A549 treated with CpdA at 1 μM for 4 hours (cell line): ENCODE data around the gene YY1. TPM values are rescaled to one million over a fixed set of nuclear protein-coding genes. Genes with fewer than 3 reads are reported as not detected.

Experiments used
- total RNA-seq: library from RNA; stranded (reverse); fragments of 200-300 nt; extraction: Qiagen RNA extraction; gene quantifications from 5 replicates; pipeline ENCODE4 v1.2.3, GENCODE V29; 2022; ENCODE audit warnings: low read depth

The YY1 gene
- 65.2 to 83.3 TPM (median 77.3 TPM) in 5 replicates for total RNA-seq

GRCh38 chr14:100238419-100239210 lies at the start of gene YY1:
Gene YY1, plus strand, starts transcription at chr14:100239144. Its CDS starts 101 bp downstream, at chr14:100239245.

GRCh38 chr14:100306101-100306997 lies 67.4 kb downstream of the YY1 start, which contains the start of gene SLC25A29:
Gene SLC25A29, minus strand, starts transcription at chr14:100306444. Its CDS starts 212 bp downstream, at chr14:100306232.

GRCh38 chr14:100323121-100323941 lies 84.4 kb downstream of the YY1 start, which contains the start of gene SLC25A47:
Gene SLC25A47, plus strand, starts transcription at chr14:100323339. Its CDS starts 76 bp downstream, at chr14:100323415.

Other genes starting within 250 kb of the YY1 start
- 18.7 to 29.0 TPM (median 20.6 TPM) in 5 replicates for gene EVL, start 173.7 kb upstream of the YY1 start, total RNA-seq
- 1.2 to 2.7 TPM (median 1.4 TPM) in 5 replicates for gene DEGS2, start 79.5 kb upstream of the YY1 start, total RNA-seq
- gene SLC25A29, start 67.3 kb downstream of the YY1 start, total RNA-seq: 7.4 to 12.0 TPM (median 10.6 TPM) in 5 replicates
- not detected in 5 replicates for gene SLC25A47, start 84.2 kb downstream of the YY1 start, total RNA-seq
- 10.1 to 12.8 TPM (median 11.6 TPM) in 5 replicates for gene WDR25, start 137.3 kb downstream of the YY1 start, total RNA-seq